OCI-LY3 (cell line): Measurements from ENCODE around the gene FANCD2OS.

Source experiments
- EZH2phosphoT487 ChIP-seq: fragments of 200-600 bp; shearing (Covaris generic); IDR thresholded peaks from 2 replicates; pipeline ENCODE4 v1.6.1; 2018; ENCODE audit warnings: antibody characterized with exemption, mixed run types, low read depth
- TF ChIP-seq, protein P1 (sequence below): fragments of 200-600, 300-600 bp; sonication (generic); IDR thresholded peaks from 2 replicates; pipeline ENCODE4 v1.5.1; 2014; ENCODE audit warnings: antibody characterized with exemption, low read length, low read depth

DNA sequence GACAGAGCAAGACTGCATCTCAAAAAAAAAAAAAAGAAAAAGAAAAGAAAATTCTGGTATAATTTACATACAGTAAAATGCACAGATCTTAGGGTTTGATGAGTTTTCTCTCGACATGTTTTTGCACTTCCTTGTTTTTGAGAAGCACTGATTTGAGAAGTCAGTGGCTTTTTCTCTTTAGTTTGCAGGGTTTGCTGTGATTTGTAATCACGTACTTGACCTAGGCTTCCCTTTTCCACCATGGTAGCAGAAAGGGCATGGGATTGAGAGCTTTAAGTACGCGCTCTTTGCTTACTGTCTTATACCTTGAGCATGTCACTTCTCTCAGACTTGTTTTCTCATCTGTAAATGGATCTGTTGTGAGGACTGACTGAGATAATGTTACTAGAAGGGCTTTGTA is 37.6 kb upstream of the FANCD2OS start:
- TF ChIP-seq, protein P1, sequence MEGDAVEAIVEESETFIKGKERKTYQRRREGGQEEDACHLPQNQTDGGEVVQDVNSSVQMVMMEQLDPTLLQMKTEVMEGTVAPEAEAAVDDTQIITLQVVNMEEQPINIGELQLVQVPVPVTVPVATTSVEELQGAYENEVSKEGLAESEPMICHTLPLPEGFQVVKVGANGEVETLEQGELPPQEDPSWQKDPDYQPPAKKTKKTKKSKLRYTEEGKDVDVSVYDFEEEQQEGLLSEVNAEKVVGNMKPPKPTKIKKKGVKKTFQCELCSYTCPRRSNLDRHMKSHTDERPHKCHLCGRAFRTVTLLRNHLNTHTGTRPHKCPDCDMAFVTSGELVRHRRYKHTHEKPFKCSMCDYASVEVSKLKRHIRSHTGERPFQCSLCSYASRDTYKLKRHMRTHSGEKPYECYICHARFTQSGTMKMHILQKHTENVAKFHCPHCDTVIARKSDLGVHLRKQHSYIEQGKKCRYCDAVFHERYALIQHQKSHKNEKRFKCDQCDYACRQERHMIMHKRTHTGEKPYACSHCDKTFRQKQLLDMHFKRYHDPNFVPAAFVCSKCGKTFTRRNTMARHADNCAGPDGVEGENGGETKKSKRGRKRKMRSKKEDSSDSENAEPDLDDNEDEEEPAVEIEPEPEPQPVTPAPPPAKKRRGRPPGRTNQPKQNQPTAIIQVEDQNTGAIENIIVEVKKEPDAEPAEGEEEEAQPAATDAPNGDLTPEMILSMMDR, result no peak
- TF ChIP-seq EZH2phosphoT487, result no peak
